ENCODE measurements around the gene ANP32A.

The ANP32A gene

GRCh38 chr15:68801572-68802148 lies 19.0 kb downstream of the ANP32A start:
- no peak for DNase-seq (ENCODE audit: low read depth)
- TF ChIP-seq CTCF (conservative IDR thresholded peaks at IDR 0.05; ENCODE audit: control insufficient read depth, insufficient read depth, low read depth, low read length) = no peak
- no peak overlapping the region for H3K4me3 ChIP-seq (ENCODE audit: control insufficient read depth, low read depth, low read length)

GRCh38 chr15:68800875-68801274 lies 19.8 kb downstream of the ANP32A start:
- no peak overlapping the region for H3K4me3 ChIP-seq (ENCODE audit: control insufficient read depth, low read depth, low read length)
- DNase-seq (ENCODE audit: low read depth) = no peak
- TF ChIP-seq CTCF (conservative IDR thresholded peaks at IDR 0.05; ENCODE audit: control insufficient read depth, insufficient read depth, low read depth, low read length) = no peak

- no peak for TF ChIP-seq CTCF (conservative IDR thresholded peaks at IDR 0.05; ENCODE audit: control insufficient read depth, insufficient read depth, low read depth, low read length)
- no peak for DNase-seq (ENCODE audit: low read depth)
- no peak overlapping the region for H3K4me3 ChIP-seq (ENCODE audit: control insufficient read depth, low read depth, low read length)
Observed at GRCh38 chr15:68798346-68799094, 22.2 kb downstream of the ANP32A start.

GRCh38 chr15:68797599-68798345 lies 22.9 kb downstream of the ANP32A start:
- DNase-seq (ENCODE audit: low read depth) = no peak
- no peak overlapping the region for H3K4me3 ChIP-seq (ENCODE audit: control insufficient read depth, low read depth, low read length)
- TF ChIP-seq CTCF (conservative IDR thresholded peaks at IDR 0.05; ENCODE audit: control insufficient read depth, insufficient read depth, low read depth, low read length) = no peak

GRCh38 chr15:68797191-68797590 lies 23.5 kb downstream of the ANP32A start:
- no peak for TF ChIP-seq CTCF (conservative IDR thresholded peaks at IDR 0.05; ENCODE audit: control insufficient read depth, insufficient read depth, low read depth, low read length)
- no peak for DNase-seq (ENCODE audit: low read depth)
- H3K4me3 ChIP-seq (ENCODE audit: control insufficient read depth, low read depth, low read length) = no peak overlapping the region

- no peak overlapping the region for H3K4me3 ChIP-seq (ENCODE audit: control insufficient read depth, low read depth, low read length)
- TF ChIP-seq CTCF (conservative IDR thresholded peaks at IDR 0.05; ENCODE audit: control insufficient read depth, insufficient read depth, low read depth, low read length) = no peak
- no peak for DNase-seq (ENCODE audit: low read depth)
Observed at GRCh38 chr15:68796576-68796975, 24.1 kb downstream of the ANP32A start.

Measured in fibroblast of mammary gland (primary cell).